ENCODE data around the gene AMN.

- TF ChIP-seq CTCF (IDR thresholded peaks at IDR 0.05; ENCODE audit: borderline replicate concordance, extremely low read depth, low read length, poor library complexity, severe bottlenecking): no peak
- no peak for TF ChIP-seq EZH2 (IDR thresholded peaks at IDR 0.05; ENCODE audit: borderline replicate concordance, low read depth, low read length, severe bottlenecking)
Observed at GRCh38 chr14:102967506-102967795, 45.0 kb downstream of the AMN start.

Data from DND-41 (cell line).